Neural crest cell (in vitro differentiated cells): ENCODE results near the gene SFRP5. TPM values are rescaled to one million over a fixed set of nuclear protein-coding genes. Genes with fewer than 3 reads are reported as not detected.

Experiments used
- DNase-seq: peaks from one replicate; pipeline ENCODE4 v3.0.0; 2021; ENCODE audit warnings: low read depth, mixed read lengths, low spot score
- H3K27ac Mint-ChIP-seq: one replicate; pipeline ENCODE4 v1.8.0; 2021; ENCODE audit warnings: mild to moderate bottlenecking, mixed read lengths; ENCODE audit not compliant: unreplicated experiment
- H3K27me3 Mint-ChIP-seq: 2 replicates; pipeline ENCODE4 v1.8.0; 2021; ENCODE audit warnings: low read depth, mild to moderate bottlenecking, mixed read lengths
- H3K36me3 Mint-ChIP-seq: 2 replicates; pipeline ENCODE4 v1.8.0; 2021; ENCODE audit warnings: low read depth, mild to moderate bottlenecking, mixed read lengths
- H3K4me1 Mint-ChIP-seq: 2 replicates; pipeline ENCODE4 v1.8.0; 2021; ENCODE audit warnings: mixed read lengths
- H3K4me3 Mint-ChIP-seq: one replicate; pipeline ENCODE4 v1.8.0; 2021; ENCODE audit warnings: mild to moderate bottlenecking, mixed read lengths
- H3K9me3 Mint-ChIP-seq: 2 replicates; pipeline ENCODE4 v1.8.0; 2021; ENCODE audit warnings: mixed read lengths
- CTCF ChIP-seq: fragments of 200-600 bp; sonication (generic); conservative IDR thresholded peaks from 2 replicates; pipeline ENCODE4 v1.5.0; 2021; ENCODE audit warnings: antibody characterized with exemption, mild to moderate bottlenecking
- total RNA-seq: library from RNA; stranded (reverse); gene quantifications from 2 replicates; pipeline ENCODE4 v1.2.1, GENCODE V29; 2021

The SFRP5 gene
- total RNA-seq, 1 donor from 2014 or later, result not detected

GRCh38 chr10:97813311-97813710, 41.5 kb upstream of the SFRP5 start:
- DNase-seq, result no peak
- H3K27me3 Mint-ChIP-seq, result peaks cover 4% of the 10 kb centered on the region
- TF ChIP-seq CTCF, result no peak
- H3K9me3 Mint-ChIP-seq, result no peaks in the 10 kb centered on the region
- H3K4me3 Mint-ChIP-seq, result no peak overlapping the region
- peaks cover 8% of the 10 kb centered on the region for H3K4me1 Mint-ChIP-seq
- H3K36me3 Mint-ChIP-seq, result no peaks in the 10 kb centered on the region
- no peak overlapping the region for H3K27ac Mint-ChIP-seq

GRCh38 chr10:97812696-97813095, 40.9 kb upstream of the SFRP5 start:
- H3K4me3 Mint-ChIP-seq, result no peak overlapping the region
- H3K4me1 Mint-ChIP-seq, result peaks cover 8% of the 10 kb centered on the region
- H3K27ac Mint-ChIP-seq, result no peak overlapping the region
- no peak for DNase-seq
- H3K27me3 Mint-ChIP-seq, result peaks cover 4% of the 10 kb centered on the region
- no peaks in the 10 kb centered on the region for H3K36me3 Mint-ChIP-seq
- H3K9me3 Mint-ChIP-seq, result no peaks in the 10 kb centered on the region
- TF ChIP-seq CTCF, result no peak

GRCh38 chr10:97811958-97812357, 40.2 kb upstream of the SFRP5 start:
- Mint-ChIP-seq H3K9me3 (no peaks in the 10 kb centered on the region), H3K4me1 (peaks cover 8% of the 10 kb centered on the region), H3K27me3 (peaks cover 4% of the 10 kb centered on the region), H3K36me3 (no peaks in the 10 kb centered on the region), H3K4me3 (no peak overlapping the region), H3K27ac (no peak overlapping the region)
- DNase-seq, result no peak
- no peak for TF ChIP-seq CTCF

- DNase-seq, result no peak
- peaks cover 4% of the 10 kb centered on the region for H3K27me3 Mint-ChIP-seq
- no peaks in the 10 kb centered on the region for H3K36me3 Mint-ChIP-seq
- no peaks in the 10 kb centered on the region for H3K9me3 Mint-ChIP-seq
- H3K4me3 Mint-ChIP-seq, result no peak overlapping the region
- no peak for TF ChIP-seq CTCF
- H3K27ac Mint-ChIP-seq, result no peak overlapping the region
- peaks cover 15% of the 10 kb centered on the region for H3K4me1 Mint-ChIP-seq
These were observed 38.6 kb upstream of the SFRP5 start for GRCh38 chr10:97810446-97810845.

GRCh38 chr10:97805949-97806348, 34.1 kb upstream of the SFRP5 start:
- no peak for TF ChIP-seq CTCF
- Mint-ChIP-seq H3K27me3 (peaks cover 4% of the 10 kb centered on the region), H3K4me3 (no peak overlapping the region), H3K9me3 (no peaks in the 10 kb centered on the region), H3K36me3 (no peaks in the 10 kb centered on the region), H3K4me1 (peaks cover 9% of the 10 kb centered on the region), H3K27ac (no peak overlapping the region)
- no peak for DNase-seq
